Adrenal gland (tissue), 12 donors: ENCODE measurements around the gene HOXC5. TPM values are rescaled to one million over a fixed set of nuclear protein-coding genes. Genes with fewer than 3 reads are reported as not detected.

Source experiments
- DNase-seq, 7 donors: peaks; one replicate each; pipeline ENCODE4 v3.0.0-alpha.2; 2019 to 2020
- H3K27ac ChIP-seq, 5 donors: fragments of 200-600 bp; sonication (generic) in 4 of 5; 1 replicate in 3 of 5; 2 replicates in 2 of 5; pipeline versions ENCODE4 v1.5.1 to v1.8.0; 2016 to 2020; ENCODE audit warnings: mild to moderate bottlenecking in 1 of 5
- H3K27me3 ChIP-seq: fragments of 200-600 bp; 2 replicates; pipeline ENCODE4 v1.8.0; 2021
- H3K36me3 ChIP-seq, 2 donors: fragments of 200-600 bp; replicated peaks in 1 of 2; 1 replicate in 1 of 2; 2 replicates in 1 of 2; pipeline versions ENCODE4 v1.5.1 to v1.8.0; 2018 to 2022
- H3K4me1 ChIP-seq, 2 donors: fragments of 200-600 bp; replicated peaks in 1 of 2; 1 replicate in 1 of 2; 2 replicates in 1 of 2; pipeline versions ENCODE4 v1.5.1 to v1.8.0; 2018 to 2021
- H3K4me3 ChIP-seq, 4 donors: fragments of 200-600 bp; sonication (generic) in 3 of 4; one replicate each; pipeline ENCODE4 v1.5.1; 2016 to 2018
- H3K9me3 ChIP-seq, 3 donors: fragments of 200-600 bp; sonication (generic) in 1 of 3; replicated peaks in 1 of 3; 1 replicate in 2 of 3; 2 replicates in 1 of 3; pipeline versions ENCODE4 v1.5.1 to v1.8.0; 2016 to 2021
- CTCF ChIP-seq, 6 experiments: fragments of 450-650 bp in 4 of 6; fragments of 200-600 bp in 2 of 6; sonication (generic) in 1 of 6; IDR thresholded peaks; 1 replicate in 5 of 6; 2 replicates in 1 of 6; pipeline versions ENCODE4 v1.5.1 to v1.8.0; 2016 to 2021; ENCODE audit warnings: antibody characterized with exemption in 6 of 6, mild to moderate bottlenecking in 2 of 6, moderate library complexity in 1 of 6
- POLR2A ChIP-seq, 2 donors: fragments of 450-650 bp; IDR thresholded peaks; one replicate each; pipeline ENCODE4 v1.6.1; 2017; ENCODE audit warnings: antibody characterized with exemption in 2 of 2, mild to moderate bottlenecking in 2 of 2, moderate library complexity in 1 of 2
- WGBS, 4 donors: extraction: QIAGEN DNeasy Blood & Tissue Kit in 2 of 4; methylation state at CpG; one replicate each; pipeline versions ENCODE4 v1.1.5 to v1.1.7; 2013 to 2017; 5-methylcytosine and 5-hydroxymethylcytosine counted together
- intact Hi-C, 2 donors: fragments of 100-400 bp; cut with DNase I; formaldehyde crosslinking; loops; one replicate each; pipeline versions ENCODE4 v1.14.1 to v1.15.0; 2022 to 2023
- polyA plus RNA-seq, 3 donors: library from polyadenylated mRNA; stranded (reverse); fragments of 200-250 nt in 2 of 3; fragments of 350-450 nt in 1 of 3; fragmentation: Illumina TruSeq in 1 of 3; extraction: RNeasy Lipid Tissue Mini Kit (QIAGEN cat#74804) in 1 of 3; gene quantifications; one replicate each; pipeline ENCODE4 v1.2.3, GENCODE V29; 2013 to 2014
- total RNA-seq, 9 donors: library from RNA; depleted of rRNA in 4 of 9; stranded (reverse); fragments of >200 nt in 4 of 9; fragments of 120-200 nt in 1 of 9; fragmentation: NEBNext Ultra II Directional in 1 of 9; extraction: Animal tissue kit (Norgen Biotek cat#: 25700) in 1 of 9; gene quantifications; one replicate each; pipeline versions ENCODE4 v1.1.0 to v1.2.4, GENCODE V29; 2013 to 2023
- donor health status: healthy with polysubstance abuse.
- donor health status: Bipolar disorder and iron deficiency.
- donor health status: DM: yes; HTN: yes; CAD: no.
- donor health status: DM: no; HTN: no; CAD: no.
- donor health status: DM: no; HTN: no; CAD: no.
- donor health status: DM: yes; HTN: yes; CAD: no.

Gene HOXC5
- total and polyA plus RNA-seq, 12 donors, result 0.36 to 1.9 (median 0.77) TPM

GRCh38 chr12:54004841-54005530 is 27.9 kb upstream of the HOXC5 start:
- intact Hi-C loops, result loop anchor here in 1 of 2 donors (5.0 kb wide), 2 partner anchors 192 to 202 kb away; no protein-coding TSS in a partner anchor
- TF ChIP-seq POLR2A (IDR thresholded peaks at IDR 0.05), result no peak
- no peak for TF ChIP-seq CTCF (IDR thresholded peaks at IDR 0.05)
- H3K27me3 ChIP-seq, result peaks cover 3% of the 10 kb centered on the region
- peak overlapping the region in 1 of 4 donors; percentile 13 for H3K4me3 ChIP-seq
- DNase-seq, result no peak
- peaks cover 11 to 16% of the 10 kb centered on the region in 2 donors for H3K4me1 ChIP-seq
- no peaks in the 10 kb centered on the region for H3K9me3 ChIP-seq
- H3K27ac ChIP-seq, result peak overlapping the region in 3 of 5 donors; percentile 59 to 75 (median 71)
- WGBS, 4 donors, result 32 to 40% (median 34%) methylated on average over 31 of the region's 31 CpGs
- H3K36me3 ChIP-seq, result no peaks in the 10 kb centered on the region

GRCh38 chr12:54005531-54005852 is 27.4 kb upstream of the HOXC5 start:
- no peak for TF ChIP-seq POLR2A (IDR thresholded peaks at IDR 0.05)
- no peak for TF ChIP-seq CTCF (IDR thresholded peaks at IDR 0.05)
- intact Hi-C loops, result loop anchor here in 1 of 2 donors (5.0 kb wide), 1 partner anchor 192 kb away; no protein-coding TSS in a partner anchor
- H3K4me1 ChIP-seq, result peaks cover 8 to 11% of the 10 kb centered on the region in 2 donors
- H3K27me3 ChIP-seq, result peaks cover 3% of the 10 kb centered on the region
- no peaks in the 10 kb centered on the region for H3K36me3 ChIP-seq
- 10 to 12% (median 11%) methylated on average over 12 to 26 of the region's 26 CpGs for WGBS, 4 donors
- peak overlapping the region in 3 of 5 donors; percentile 59 to 75 (median 71) for H3K27ac ChIP-seq
- H3K4me3 ChIP-seq, result peak overlapping the region in 1 of 4 donors; percentile 13
- H3K9me3 ChIP-seq, result no peaks in the 10 kb centered on the region
- no peak for DNase-seq

GRCh38 chr12:54005853-54006558 is 26.8 kb upstream of the HOXC5 start:
- peaks cover 3 to 8% of the 10 kb centered on the region in 2 donors for H3K4me1 ChIP-seq
- intact Hi-C loops, result loop anchor here (2.0 to 5.0 kb wide), 2 partner anchors 191 to 195 kb away; no protein-coding TSS in a partner anchor
- H3K36me3 ChIP-seq, result no peaks in the 10 kb centered on the region
- peaks cover 3% of the 10 kb centered on the region for H3K27me3 ChIP-seq
- WGBS, 4 donors, result 15 to 29% (median 18%) methylated on average over 27 to 39 of the region's 39 CpGs
- no peaks in the 10 kb centered on the region for H3K9me3 ChIP-seq
- H3K4me3 ChIP-seq, result peak overlapping the region in 1 of 4 donors; percentile 20
- no peak for TF ChIP-seq POLR2A (IDR thresholded peaks at IDR 0.05)
- peak; percentile 86 to 97 (median 96) for TF ChIP-seq CTCF (IDR thresholded peaks at IDR 0.05)
- peak; percentile 72 to 96 (median 88) for DNase-seq
- peak overlapping the region in 3 of 5 donors; percentile 59 to 87 (median 75) for H3K27ac ChIP-seq

GRCh38 chr12:54006559-54007220 is 26.2 kb upstream of the HOXC5 start:
- WGBS, 4 donors, result 50 to 70% (median 55%) methylated on average over 20 to 22 of the region's 22 CpGs
- peak in 1 of 7 donors; percentile 33 for DNase-seq
- Histone ChIP-seq H3K4me1 (peaks cover 3 to 8% of the 10 kb centered on the region in 2 donors), H3K9me3 (no peaks in the 10 kb centered on the region), H3K4me3 (peak overlapping the region in 1 of 4 donors; percentile 20), H3K36me3 (no peaks in the 10 kb centered on the region), H3K27ac (peak overlapping the region in 3 of 5 donors; percentile 59 to 87 (median 75)), H3K27me3 (peaks cover 3% of the 10 kb centered on the region)
- TF ChIP-seq POLR2A (IDR thresholded peaks at IDR 0.05) (no peak), CTCF (IDR thresholded peaks at IDR 0.05) (no peak)
- intact Hi-C loops, result loop anchor here (2.0 to 5.0 kb wide), 2 partner anchors 191 to 194 kb away; no protein-coding TSS in a partner anchor
